Daoy (cell line): Measurements from ENCODE around the gene SSH2. TPM values are rescaled to one million over a fixed set of nuclear protein-coding genes. Genes with fewer than 3 reads are reported as not detected.
"Not testable (repeated sequence)": the region's sequence is repeated elsewhere in the genome, so short reads cannot be mapped to it uniquely, and the experiment has no call there.

Experiments
- DNase-seq: peaks from one replicate; pipeline ENCODE4 v3.0.0-alpha.2; 2015; ENCODE audit warnings: low read depth
- total RNA-seq: library from RNA; depleted of rRNA; stranded (reverse); fragments of >200 nt; shearing (Covaris generic); gene quantifications from 2 replicates; pipeline ENCODE4 v1.2.3, GENCODE V29; 2014

Gene SSH2
- total RNA-seq, 1 experiment from 2014 or later, result 4.6 TPM

DNA sequence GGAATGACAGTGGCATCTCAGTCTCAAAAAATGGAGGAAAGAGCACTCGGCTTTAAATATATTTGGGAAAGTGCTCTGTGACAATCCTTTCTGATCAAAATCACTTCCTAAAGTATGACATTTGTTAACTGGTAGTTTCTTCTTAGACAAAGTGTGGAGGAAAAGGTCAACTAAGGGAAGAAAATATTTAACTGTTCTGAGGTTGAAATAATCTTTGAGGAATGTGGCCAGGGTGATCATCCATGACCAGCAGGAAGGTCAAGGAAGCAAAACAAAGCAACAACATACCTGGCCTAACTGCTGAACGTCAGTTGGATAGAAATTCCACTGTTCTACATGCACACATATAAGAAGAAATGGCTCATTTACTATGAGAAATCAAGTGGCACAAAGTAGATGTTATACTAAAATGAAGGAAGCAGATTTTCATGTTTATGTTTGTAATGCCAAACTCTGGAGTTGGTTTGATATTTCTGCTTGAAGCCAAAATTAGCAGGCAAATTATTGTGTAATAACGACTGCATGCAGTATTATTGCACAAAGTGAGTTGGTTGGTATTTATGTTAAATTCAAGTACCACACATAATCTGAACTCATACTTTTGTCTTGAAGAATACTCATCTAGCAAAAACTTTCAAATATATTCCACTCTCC, 220.0 kb downstream of the SSH2 start:
- DNase-seq, result no peak

DNA sequence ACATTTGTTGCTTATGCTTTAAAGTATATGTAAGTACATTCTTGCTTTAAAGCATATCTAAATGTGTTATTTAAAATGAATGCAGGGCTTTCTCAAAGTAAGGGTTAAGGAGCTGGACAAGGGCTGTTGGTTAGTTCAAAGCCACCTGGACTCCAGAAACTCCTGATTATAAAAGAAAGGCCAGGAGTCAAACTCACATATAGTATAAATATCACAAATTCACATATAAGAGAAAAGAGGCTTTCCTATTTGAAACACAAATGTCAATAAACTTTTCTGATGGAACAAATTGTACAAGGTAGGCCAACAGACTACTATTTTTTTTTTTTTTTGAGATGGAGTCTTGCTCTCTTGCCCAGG, 222.8 kb downstream of the SSH2 start:
- DNase-seq, result no peak

DNA sequence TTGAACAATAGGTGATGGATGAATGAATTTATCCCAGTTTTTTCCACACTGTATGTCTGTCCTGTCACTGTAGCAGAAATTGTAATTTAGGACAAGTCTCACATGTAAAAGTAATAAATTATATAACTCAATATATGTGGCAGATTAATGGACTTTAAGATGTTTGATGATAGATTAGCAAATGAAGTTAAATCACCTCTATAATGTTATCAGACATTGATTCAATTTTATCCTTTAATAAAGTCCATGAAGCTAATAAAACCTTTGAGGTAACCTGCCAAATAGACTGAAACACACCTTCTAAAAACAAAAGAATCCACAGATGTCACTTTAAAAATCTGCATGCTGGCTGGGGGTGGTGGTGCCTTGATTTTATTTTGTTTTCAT, 224.0 kb downstream of the SSH2 start:
- no peak for DNase-seq

GRCh38 chr17:29705386-29705785, 224.6 kb downstream of the SSH2 start:
- DNase-seq, result no peak

DNA sequence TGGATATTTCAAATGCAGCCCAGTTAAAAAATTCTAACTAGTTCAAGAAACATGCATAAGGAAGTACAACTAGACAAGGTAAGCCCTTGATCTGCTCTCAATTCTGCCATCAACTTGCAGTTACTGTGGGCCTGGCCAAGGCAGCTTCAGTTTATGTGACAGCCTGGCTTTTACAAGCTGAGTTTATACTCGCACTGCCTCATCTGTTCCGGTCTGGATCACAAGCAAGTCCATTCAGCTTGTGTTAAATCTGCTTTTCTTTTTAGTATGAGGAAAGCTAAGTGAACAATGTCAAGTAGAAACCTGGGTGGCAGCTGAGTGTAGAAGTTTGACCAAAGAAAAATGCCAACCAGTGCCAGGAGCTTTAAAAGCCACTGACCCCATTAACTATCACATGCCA, 230.7 kb downstream of the SSH2 start:
- no peak for DNase-seq

DNA sequence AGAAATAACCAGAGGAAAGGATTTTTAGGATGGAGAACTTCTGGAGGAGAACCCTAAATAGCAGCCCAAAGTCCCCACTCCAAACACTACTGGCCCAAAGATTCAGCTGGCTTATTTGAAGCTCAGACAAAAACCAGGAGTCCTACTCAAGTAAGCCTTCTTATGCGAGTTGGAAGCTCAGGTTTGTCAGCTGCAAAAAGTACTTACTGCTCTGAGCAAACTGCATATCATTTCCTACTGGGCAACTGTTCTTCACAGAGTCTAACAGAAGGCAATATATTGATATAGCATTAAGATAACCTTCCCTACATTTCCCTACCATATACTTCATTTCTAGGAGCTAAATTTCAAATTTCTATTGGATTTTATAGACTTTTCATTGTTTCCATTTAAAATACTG, 231.2 kb downstream of the SSH2 start:
- no peak for DNase-seq

DNA sequence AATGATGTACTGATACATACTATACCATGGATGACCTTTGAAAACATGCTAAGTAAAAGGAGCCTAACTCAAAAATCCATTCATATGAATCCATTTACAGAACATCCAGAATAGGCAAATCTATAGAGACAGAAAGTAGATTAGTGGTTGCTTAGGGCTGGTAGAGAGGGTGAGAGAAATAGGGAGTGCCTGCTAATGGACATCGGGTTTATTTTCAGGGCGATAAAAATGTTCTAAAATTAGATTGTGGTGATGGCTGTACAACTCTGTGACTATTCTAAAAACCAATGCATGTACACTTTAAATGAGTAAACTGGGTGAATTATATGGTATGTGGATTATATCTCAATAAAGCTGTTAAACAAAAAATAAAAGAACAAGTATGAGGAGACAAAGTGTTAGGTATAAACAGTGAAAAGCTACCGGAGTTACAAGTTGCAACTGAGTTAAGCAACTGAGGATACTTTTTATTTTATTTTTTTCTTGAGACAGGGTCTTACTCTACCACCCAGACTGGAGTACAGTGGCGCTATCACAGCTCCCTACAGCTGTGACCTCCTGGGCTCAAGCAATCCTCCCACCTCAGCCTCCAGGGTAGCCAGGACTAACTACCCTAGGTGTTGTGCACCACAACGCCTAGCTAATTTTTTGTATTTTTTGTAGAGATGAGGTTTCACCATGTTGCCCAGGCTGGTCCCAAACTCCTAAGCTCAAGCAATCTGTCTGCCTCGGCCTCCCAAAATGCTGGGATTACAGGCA, 231.8 kb downstream of the SSH2 start:
- no peak for DNase-seq

GRCh38 chr17:29697371-29697770, 232.7 kb downstream of the SSH2 start:
- no peak for DNase-seq

DNA sequence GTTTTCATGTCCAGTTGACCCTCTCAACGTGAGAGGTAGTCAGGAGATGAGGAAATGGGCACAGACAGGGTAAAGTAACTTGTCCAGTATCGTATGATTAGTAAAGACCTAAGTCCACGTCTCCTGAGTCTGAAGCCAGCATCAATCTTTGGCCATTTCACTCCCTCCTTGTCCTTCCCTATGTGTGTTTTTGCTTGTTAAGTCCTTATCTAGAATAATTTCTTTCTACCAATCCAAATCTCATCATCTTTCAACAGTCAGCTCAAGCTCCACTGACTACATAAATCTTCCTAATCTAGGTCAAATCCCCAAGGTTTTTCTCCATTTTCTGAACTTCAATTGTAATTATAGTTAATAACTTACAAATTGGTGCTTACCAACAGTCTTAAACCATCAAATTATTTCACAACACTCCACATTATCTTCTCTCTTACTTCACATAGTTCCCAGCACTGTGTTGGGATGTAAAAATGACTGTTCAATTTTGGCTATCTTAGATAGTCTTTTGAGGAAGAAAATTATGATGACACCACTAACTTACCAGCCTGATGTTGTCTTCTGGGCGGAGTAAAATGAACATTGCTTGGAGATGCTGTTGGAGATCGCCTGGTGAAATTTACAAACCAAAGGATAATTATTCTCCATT, 235.0 kb downstream of the SSH2 start:
- DNase-seq, result no peak

DNA sequence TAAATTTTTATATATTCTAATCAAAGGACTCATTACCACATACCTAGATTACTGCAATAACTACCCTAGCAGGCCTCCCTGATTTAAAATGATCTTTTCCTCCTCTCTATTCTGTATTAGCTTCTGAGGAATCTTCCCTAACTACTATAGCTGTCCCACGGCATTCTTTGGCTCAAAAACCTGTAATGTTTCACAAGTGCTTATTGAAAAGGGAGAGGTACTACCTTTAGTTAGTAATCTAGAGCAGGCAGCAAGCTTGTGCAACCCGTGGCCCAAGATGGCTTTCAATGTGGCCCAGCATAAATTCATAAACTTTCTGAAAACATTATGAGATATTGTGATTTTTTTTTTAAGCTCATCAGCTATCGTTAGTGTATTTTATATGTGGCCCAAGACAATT, 236.3 kb downstream of the SSH2 start:
- DNase-seq, result no peak

DNA sequence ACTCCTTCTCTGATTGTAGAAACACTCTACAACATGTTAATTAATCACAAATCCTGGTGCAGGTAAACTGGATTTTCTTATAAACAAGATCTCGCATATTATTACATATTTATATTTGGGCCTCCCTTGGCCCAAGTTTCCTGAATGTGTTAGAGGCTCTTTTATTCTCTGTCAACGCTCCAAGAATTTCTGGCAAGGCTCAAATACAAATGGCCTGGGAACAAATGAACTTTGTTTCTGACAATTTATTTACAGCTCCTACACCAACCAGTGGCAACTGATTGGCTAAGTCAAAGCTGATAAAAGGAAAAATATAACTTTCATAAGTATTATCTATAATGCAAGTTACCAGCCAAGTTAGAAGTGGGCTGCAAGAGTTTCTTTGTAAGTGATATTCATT, 242.4 kb downstream of the SSH2 start:
- DNase-seq, result no peak

- no peak for DNase-seq
Observed at GRCh38 chr17:29686993-29687590, 242.9 kb downstream of the SSH2 start.

- no peak for DNase-seq
Observed at GRCh38 chr17:29683481-29683880, 246.5 kb downstream of the SSH2 start.

DNA sequence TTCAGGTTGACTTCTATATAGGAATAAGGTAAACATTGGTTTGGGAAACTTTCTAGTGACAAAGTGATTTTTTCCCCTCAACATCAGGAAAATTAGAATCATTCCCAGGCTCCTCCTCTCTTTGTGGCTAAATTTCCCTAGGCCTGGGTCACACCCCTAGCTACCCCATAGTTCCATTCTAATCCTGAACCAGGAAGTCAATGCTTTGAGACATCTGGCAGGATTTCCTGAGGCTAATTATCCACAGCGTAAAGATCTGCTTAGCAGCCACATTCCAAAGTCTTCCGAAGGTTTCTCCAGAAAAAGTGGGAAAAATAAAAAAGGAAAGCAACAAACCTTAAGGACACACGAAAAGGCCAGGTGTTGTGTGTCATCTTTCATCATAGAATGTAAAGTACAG, 247.0 kb downstream of the SSH2 start:
- DNase-seq, result no peak

DNA sequence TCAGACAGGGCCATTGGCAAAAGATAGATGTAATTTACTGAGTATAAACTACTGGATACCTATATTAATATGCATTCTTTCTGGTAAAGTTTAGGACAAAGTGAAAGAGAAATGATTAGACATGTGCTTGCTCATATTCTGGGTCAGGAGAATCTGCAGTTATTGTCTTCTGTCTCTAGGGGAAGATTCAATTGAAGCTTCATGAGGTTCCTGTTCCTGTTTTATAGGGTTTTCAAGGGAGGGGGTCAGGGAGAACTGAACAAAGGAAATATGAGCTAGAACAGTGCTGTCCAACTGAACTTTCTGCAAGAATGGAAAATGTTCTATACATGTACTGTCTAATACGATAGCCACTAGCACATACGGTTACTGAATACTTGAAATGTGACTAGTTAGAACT, 248.0 kb downstream of the SSH2 start:
- no peak for DNase-seq

DNA sequence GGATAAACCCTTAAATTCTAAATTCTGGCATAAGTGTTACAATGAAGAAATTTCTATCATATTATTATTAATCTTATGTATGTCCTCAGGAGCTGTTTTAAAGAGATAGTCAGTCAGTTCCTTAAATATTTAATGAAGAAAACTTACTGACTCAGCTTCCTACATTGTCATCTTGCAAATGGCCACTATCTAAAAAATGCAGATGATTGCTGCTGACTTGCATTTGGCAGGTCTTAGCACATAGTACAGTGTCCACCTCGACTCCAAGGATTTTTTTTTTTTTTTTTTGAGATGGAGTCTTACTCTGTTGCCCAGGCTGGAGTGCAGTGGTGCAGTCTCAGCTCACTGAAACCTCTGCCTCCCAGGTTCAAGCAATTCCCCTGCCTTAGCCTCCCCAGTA, 252.2 kb downstream of the SSH2 start:
- no peak for DNase-seq

DNA sequence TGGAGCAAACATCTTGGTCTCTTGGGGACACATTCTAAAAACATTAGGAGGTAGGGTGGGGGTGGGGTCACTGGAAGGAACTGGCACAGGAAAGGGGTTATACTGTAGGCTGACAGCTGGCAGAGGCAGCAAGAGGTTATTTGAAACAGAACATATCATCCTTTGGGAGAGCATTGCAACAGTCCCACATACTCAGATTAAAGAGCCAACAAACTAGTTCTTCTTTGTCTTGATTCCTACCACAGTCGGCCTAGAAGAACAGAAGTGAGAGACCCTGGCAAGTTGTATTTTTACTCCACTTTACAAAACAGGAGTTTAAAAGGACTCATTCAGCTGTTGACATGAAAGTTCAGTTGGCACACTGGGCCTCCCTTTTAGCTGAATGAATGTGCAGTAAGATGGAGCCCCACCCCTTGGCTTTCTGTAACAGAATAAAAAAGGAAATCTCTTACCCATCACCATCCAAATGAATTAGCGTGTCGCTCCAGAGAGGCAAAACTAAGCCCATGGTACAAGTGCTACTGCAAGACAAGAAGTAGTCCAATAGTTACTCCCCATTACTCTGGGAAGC, 252.7 kb downstream of the SSH2 start:
- DNase-seq, result no peak

DNA sequence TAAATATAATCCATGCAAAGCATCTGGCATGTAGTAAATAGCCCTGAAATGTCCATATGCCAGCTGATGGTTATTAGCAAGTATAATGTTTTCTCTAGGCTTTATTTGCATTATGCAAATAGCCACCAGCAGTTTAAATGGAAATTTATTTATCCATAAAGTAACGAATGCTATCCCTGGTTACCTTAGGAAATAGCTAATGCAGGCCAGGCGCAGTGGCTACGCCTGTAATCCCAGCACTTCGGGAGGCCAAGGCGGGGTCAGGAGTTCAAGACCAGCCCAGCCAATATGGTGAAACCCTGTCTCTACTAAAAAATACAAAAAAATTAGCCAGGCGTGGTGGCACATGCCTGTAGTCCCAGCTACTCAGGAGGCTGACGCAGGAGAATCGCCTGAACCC, 254.1 kb downstream of the SSH2 start:
- not testable (repeated sequence) for DNase-seq

DNA sequence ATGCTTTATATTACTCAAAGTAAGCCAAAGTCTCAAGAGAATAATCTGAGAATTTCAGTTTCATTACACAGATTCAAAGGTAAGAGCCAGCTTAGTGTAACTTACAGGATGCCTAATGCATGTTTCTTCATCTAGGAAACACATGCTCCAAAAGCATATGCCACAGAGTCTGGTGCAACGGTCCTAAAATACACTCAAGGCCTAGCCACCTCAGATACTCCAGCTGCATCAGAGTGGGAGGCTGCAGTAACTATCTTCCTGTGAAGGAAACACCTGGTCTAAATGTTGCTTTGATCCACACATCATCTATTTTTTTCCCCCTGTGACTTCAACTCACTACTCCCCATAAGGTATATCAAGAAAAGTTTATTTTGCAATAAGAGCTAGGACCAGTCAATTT, 255.7 kb downstream of the SSH2 start:
- no peak for DNase-seq

GRCh38 chr17:29671661-29672060, 258.4 kb downstream of the SSH2 start:
- no peak for DNase-seq

- DNase-seq, result no peak
Observed at GRCh38 chr17:29669266-29669665, 260.8 kb downstream of the SSH2 start.

- DNase-seq, result no peak
Observed at GRCh38 chr17:29667969-29668368, 262.1 kb downstream of the SSH2 start.

DNA sequence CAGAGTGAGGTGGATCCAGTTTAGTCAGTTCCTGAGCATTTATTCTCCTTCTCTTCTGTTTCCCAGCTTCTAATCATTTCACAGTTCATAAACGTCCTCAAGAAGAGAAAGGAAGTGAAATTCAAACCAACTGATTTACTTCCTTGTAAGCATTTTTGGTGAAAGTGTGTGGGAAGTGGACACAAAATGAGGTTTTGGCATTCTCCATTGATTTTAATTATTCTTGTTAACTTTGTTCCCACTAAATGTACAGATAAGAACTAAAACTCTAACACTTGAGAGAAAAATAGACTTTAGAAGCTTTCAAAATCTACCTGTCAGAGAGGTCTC, 264.6 kb downstream of the SSH2 start:
- no peak for DNase-seq
